HG02973 (cell line): ENCODE data around the gene GAN.

Experiments used
- ATAC-seq: cut with Tn5 transposase; IDR thresholded peaks from one replicate; pipeline ENCODE4 v1.9.1; 2021; ENCODE audit warnings: moderate library complexity; ENCODE audit not compliant: unreplicated experiment

GAN gene, protein sequence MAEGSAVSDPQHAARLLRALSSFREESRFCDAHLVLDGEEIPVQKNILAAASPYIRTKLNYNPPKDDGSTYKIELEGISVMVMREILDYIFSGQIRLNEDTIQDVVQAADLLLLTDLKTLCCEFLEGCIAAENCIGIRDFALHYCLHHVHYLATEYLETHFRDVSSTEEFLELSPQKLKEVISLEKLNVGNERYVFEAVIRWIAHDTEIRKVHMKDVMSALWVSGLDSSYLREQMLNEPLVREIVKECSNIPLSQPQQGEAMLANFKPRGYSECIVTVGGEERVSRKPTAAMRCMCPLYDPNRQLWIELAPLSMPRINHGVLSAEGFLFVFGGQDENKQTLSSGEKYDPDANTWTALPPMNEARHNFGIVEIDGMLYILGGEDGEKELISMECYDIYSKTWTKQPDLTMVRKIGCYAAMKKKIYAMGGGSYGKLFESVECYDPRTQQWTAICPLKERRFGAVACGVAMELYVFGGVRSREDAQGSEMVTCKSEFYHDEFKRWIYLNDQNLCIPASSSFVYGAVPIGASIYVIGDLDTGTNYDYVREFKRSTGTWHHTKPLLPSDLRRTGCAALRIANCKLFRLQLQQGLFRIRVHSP

DNA sequence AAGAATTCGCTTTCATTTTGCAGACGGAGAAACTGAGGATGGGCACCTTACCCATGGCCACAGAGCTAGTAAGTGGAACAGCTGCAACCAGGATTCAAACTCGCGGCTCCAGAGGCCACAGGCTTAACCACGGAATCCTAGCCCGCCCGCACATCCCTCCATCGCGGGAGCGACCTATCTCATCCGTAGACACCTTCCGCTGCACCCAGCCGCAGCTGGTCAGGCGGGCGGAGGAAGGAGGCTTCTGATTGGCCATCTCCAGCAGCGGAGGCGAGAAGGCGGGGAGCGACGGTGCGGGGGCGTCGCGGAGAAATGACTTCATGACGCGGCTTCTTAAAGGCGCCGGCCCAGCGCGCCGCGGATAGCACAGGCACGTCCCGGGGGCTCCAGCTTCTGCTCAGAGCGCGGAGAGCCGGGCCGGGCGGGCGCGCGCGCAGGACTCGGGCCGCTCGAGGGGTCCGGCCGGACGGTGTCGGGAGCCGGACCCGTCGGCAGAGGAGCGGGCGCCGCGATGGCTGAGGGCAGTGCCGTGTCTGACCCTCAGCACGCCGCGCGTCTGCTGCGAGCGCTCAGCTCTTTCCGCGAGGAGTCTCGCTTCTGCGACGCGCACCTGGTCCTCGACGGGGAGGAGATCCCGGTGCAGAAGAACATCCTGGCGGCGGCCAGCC, at the start of gene GAN:
TSS of gene GAN (plus strand) at position 360 of the 668 bp plus-strand sequence. CDS start at position 512, 152 bp downstream.
- peak; percentile 89 for ATAC-seq

DNA sequence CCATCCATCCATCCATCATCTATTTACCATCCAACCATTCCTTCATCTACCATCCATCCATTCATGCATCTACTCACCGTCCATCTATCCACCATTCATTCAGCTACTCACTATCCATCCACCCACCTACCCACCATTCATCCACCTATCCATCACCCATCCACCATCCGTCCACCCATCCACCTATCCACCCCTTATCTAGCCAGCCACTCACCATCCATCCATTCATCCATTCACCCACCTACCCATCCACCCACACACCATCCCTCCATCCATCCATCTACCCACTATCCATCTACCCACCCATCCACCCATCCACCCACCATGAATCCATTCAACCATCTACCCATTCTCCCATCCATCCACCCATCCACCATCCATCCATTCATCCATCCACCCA, 49.7 kb upstream of the GAN start:
- no peak for ATAC-seq

DNA sequence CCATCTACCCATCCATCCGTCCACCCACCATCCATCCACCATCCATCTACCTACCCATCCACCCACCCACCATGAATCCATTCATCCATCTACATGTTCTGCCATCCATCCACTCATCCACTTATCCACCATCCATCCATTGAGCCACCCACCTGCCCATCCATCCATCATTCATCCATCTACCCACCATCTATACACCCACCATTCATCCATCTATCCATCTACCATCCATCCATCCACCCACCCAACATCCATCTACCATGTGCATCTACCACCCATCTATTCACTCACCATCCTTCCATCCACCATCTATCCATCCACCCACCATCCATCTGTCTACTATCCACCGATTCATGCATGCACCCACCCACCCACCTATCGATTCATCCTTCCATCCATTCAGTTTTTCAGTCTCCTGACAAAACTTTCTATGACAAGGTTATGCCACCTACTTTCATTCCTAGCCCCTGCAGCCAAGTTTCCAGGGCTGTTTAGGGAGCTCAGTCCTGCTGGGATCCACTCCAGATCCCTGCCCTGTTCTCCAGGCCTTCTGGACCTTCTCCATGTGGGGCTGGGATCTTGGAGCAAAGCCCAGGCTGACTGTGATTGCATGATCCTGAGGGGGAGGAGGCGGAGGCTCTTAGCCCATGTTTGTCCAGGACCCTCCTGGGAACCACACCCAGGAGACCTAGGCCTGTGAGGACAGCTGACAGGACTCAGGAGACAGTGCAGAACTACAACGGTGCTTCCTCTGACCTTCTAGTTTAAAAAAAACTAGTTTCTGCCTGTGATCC, 48.9 kb upstream of the GAN start:
- no peak for ATAC-seq

DNA sequence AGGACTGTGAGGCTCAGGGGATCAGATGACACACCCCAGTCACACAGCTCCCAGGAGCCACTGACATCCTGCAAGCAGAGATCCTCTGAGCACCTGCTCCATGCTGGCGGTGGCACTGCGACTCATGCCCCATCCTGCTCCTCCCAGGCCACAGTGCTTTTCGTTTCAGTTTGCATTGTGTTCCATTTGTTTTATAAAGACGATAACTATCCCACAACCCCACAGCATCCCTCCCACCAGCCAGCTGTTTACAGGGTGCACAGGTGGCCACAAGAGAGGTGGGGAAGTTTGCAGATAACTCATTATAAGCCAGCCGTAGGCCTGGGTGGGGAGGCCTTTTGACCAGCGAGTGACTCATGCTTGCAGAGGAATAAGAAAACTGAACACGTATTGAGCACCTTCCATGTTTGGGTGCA, 48.1 kb upstream of the GAN start:
- no peak for ATAC-seq

DNA sequence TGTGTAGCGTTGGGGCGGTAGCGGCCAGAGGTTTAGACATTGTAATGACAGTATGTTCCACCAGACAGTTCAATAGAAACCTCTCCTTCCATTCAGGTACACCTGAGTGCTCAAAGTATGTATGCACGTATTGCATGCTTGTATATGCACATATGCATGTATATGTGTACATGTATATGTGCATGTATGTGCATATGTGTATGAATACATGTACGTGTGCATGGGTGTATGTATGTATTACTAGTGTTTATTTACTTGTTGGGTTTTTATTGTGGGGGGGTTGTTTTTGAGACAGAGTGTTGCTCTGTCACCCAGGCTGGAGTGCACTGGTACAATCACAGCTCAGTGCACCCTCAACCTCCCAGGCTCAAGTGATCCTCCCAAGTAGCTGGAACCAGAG, 46.3 kb upstream of the GAN start:
- no peak for ATAC-seq

DNA sequence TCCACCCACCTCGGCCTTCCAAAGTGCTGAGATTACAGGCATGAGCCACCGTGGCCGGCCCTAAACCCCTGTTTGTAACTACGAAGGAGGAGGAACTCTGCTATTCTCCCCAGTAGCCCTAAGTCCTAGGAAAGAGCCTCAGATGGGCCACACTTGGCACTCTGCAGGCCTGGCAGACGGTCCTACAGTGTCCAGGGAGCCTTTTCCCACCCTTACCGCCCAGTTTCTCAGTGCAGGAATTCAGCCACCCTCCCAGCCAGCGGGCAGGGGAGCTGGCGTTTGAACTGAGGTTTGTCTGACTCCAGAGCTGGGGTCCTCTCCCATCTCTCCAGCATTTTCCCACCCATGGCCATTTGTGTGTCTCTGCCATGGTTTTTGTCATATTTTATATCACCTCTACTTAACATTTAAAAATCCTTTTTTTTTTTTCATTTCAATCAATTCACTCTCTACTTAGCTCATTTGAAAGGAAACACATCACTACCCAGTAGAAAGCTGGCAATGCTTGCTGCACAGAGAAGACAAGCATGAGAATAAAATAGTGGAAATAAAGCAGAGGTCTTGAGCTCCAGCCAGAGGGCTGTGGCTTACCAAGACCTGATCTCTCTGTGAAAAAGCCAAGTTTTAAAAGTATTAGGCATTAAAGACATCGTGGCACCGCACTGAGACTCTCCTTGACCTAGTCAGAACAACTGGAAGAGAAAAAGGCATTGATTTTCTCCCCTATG, 41.4 kb upstream of the GAN start:
- no peak for ATAC-seq

DNA sequence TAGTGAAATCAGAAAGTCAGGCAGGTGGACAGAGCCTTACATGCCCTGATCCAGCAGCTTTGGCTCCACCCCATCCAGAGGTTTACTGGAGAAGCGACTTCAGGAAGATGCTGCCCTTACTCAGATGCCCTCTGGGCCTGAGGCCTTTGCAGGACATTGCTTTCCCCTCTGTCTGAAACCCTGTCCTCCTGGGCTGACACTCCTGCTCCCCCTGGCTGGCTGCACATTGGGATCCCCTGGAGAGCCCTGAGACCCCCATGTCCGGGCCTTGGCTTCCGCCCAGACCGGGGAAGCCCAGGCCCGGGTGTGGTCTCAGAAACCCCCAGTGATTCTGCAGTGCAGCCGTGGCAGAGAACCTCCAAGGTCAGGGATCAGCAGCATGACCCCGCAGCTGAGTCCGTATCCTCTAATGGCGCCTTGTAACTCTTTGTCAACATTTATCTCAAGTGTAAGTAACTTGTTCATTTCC, 39.7 kb upstream of the GAN start:
- ATAC-seq: no peak

DNA sequence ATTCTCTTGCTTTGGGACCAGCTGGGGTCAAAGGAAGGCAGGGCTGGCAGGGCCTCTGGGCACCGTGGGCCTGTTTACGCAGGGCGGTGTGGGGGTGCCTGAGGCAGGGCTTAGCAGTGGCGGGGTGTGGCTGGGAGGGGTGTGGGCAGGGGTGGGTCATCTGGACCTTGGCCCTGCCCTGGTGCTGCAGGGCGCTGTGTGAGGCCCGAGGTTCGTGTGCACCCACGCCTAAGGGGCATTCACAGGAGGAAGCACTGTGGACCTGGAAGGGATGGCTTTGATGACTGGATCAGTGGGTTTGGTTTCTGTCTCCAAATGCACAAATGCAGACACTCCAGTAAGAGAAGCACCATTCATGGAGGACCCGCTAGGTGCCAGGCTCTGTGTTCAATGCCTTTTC, 39.0 kb upstream of the GAN start:
- no peak for ATAC-seq

DNA sequence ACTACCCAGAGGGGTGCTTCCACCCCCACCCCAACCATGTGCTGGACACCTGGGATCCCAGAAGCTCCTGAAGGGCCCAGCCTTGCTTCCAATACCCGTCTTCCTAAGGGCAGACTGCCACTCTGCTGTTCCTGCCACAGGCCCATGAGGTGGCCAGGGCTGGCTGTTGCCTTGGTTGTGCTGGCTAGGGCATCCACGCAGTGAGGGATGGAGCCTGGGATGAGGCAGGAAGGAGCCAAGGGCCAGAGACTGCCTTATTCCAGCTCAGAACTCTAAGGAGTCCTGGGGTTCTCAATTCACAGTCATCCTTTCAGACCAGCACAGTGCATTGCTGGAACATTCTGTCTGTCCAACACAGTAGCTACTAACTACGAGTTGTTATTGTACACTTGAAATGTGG, 38.4 kb upstream of the GAN start:
- ATAC-seq: no peak

DNA sequence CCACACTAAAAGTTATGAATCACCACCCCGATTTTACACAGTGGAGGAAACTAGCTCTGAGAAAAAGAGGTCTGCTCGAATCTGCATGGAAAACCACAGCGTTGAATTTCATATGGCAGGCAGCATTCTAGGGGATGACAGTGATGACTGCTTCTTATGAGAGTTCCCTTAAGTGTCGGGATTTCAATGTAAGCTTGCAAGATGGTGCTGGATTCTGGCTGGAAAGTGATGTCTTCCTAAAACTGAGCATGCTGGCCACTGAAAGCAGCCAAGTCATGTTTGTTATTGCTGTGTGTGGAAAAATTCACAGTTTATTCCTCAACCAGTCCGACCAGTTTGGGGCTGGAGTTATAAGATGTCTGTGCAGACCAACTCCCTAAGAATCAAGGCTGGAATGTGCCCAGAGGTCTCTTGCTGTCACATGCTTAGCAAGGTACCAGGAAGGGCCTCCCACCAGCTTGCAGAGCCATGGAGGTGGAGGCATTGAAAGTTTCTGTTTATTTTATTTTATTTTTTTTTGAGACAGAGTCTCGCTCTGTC, 37.2 kb upstream of the GAN start:
- no peak for ATAC-seq

DNA sequence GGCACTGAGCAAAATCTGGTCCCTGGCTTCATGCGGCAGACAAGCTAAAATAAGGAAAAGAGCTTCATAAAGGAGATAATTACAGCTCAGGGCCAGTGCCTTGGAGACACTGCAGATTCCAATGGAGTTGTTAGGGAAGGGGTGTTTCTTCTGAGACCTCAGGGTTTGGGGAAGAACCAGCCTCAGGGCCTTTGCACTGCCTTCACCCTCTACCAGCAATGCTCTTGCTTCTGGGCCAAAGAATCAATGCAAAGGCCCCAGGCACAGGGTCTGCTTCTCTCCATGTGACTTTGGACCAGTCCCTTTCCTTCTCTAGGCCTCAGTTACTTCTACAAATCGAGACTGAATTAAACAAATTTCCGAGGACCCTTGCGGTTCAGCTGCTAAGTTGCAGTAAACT, 36.2 kb upstream of the GAN start:
- ATAC-seq: no peak

DNA sequence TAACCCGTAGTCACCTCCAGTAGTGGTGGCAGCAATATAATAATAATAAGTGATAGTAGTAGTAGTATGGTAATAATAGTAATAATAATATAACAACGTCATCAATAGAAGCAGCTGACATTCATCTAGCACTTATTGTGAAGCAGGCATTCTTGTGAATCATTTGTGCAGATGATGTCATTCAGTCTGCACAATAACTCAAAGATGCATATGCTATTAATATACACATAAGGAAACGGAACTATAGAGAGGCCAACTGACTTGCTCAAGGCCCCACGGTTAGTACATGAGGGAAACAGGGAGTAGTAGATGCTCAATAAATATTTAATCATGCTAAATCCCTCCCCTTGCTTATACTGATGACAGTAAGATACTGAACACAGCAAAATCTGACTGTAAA, 35.4 kb upstream of the GAN start:
- ATAC-seq: no peak

DNA sequence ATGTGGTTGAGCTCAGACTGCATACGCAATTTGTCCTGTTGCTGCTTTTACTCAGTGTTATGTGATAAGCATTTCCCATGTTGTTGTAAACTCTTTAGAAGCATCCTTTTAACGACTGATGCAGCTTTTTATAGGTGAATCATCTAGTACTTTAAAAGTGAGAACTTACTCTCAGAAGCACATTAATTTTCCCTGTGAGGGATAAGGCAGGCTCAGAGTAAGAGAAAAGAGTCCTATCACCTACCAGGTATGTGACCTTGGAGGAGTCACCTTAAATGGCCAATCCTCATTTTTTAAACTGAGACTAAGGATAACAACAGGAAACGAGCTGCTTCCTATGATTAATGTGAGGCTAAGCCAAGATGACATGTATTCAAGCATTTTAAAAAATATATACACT, 34.4 kb upstream of the GAN start:
- ATAC-seq: no peak

DNA sequence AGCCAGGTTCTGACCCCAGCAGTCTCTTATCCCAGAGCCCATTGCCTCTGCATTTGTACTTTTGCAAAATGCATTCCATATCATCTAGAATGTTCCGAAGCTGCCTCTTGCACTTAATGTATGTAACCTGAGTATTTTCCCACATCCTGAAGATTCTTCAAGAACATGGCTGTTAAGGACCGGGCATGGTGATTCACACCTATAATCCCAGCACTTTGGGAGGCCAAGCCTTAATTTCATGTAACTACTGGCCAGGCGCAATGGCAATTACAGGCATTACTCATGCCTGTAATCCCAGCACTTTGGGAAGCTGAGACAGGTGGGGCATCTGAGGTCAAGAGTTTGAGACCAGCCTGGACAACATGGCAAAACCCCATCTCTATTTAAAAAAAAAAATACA, 31.7 kb upstream of the GAN start:
- ATAC-seq: no peak

DNA sequence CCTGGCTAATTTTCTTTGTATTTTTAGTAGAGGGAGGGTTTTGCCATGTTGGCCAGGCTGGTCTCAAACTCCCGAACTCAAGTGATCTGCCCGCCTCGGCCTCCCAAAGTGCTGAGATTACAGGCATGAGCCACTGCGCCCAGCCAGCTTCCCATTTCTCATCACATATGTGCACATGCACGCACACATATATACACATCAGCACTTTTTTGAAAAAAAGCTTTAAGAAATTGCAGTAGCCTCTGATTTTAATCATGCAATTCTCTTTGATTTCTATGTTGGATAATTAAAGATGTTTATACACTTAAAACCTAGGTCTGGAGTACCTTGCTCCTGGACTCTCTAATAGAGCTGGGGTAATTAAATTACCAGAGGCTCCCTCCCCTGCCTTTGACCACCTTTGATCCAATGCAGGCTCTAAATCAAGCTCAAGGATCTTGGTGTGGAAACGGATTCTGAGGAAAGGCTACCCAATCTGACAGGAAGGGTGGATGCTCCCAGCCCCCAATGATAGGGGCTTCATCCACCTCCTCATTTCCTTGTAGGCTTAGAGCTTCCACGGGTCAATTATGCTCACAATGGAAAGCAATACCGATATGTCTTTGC, 29.7 kb upstream of the GAN start:
- no peak for ATAC-seq

DNA sequence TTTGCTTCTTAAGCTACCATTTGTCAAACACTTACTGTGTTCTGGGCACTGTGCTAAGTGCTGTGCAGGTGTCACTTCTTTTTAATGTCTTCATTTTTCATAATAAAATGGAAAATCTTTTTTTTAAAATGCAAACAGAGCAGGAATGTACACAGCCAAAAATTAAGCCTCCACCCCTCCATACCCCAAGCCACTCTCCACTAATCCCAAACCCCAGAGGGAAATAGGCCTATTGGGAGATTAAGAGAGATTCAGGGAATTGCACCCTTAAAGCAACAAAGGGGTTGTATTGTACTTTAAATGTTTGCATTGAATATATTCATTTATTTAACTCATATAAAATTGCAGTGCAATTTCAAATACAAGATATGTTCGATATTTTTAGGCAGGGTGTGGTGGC, 28.6 kb upstream of the GAN start:
- no peak for ATAC-seq

DNA sequence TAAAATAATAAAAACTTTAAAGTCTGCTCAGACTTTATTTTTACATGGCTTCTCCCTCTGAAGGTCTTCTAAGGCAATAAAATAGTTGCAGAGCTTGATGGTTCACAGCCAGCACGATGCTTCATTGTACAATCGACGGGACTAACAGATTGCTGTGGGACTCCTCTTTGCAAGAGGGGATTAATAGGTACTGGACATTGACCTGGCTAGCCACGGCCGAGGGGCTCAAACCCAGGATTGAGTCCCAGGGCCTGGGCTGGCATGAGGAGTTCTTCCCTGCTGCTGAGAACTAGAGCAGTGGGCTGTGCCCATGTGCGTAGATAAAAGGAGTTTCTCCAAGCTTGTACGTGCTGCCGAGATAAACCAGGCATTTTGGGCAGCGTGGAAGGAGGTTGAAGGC, 23.6 kb upstream of the GAN start:
- no peak for ATAC-seq

DNA sequence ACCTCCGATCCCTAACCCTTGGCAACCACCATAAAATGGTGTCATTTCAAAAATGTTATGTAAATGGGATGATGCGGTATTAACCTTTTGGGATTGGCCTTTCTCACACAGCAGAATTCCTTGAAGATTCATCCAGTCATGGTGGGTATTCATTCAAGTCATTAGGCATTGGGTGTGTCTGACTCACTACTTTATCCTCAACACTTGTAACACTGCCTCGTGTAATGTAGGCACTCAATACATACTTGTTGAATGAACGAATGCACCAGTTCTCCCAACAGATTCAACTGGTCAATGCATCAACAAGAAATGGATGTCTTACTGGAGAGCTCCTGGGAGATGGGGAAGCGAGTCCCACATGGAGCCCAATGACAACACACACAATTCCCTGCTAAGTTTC, 21.8 kb upstream of the GAN start:
- no peak for ATAC-seq

DNA sequence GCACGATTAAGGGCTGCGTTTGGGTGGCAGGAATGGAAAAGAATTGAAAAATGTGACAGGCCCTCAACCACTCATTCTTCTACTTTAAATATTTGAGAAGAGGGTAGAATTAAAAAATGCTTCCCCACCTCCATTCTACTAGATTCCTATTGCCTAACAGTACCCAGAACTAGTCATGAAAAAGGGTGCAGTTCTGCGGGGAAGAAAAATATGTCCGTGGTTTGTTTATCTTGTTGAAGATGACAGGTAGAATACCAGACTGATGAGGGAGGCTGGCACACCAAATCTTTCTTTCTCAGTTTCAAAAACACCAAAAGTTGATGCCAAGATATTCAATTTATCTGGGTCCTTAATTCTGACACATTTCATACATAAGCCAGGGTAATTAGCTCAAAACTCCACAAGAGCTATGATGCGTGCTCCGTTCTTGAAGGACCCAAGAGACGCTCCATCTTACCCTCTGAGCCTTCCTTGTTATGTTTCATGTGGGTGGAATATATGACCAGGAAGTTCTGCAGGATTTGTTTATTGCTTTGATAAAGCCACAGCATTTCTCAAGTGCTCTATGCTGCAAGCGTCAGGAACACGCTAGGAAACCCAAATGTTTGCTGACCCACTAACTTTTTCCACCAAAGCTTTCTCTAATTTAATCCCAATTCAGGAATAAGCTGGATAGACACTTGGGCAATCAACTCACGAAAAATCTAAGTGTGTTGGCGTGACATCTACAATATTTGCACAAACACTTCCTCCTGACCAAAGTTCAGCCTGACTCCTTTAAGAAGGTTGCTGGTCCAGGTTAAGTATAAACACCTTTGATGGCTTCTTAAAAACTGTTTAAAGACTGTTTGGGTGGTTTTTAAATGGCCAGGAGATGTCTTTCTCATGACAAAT, 20.6 kb upstream of the GAN start:
- no peak for ATAC-seq
